Liver (tissue), 3 donors: Measurements from ENCODE around the gene CORO2B.

ENCODE experiments used
- TF ChIP-seq, protein P1 (sequence below): fragments of 150-350 bp; IDR thresholded peaks from 2 replicates; pipeline ENCODE4 v1.5.1; 2017; ENCODE audit warnings: improper control_type of control experiment, low read depth, low read length; ENCODE audit not compliant: missing input control
- TF ChIP-seq, protein P2 (sequence below): IDR thresholded peaks from 2 replicates; pipeline ENCODE4 v1.6.1; 2016; ENCODE audit warnings: antibody characterized with exemption, mild to moderate bottlenecking
- TF ChIP-seq, protein P3 (sequence below): IDR thresholded peaks from 2 replicates; pipeline ENCODE4 v1.6.1; 2016; ENCODE audit warnings: antibody characterized with exemption
- donor health status: healthy.
- donor health status: healthy.

DNA sequence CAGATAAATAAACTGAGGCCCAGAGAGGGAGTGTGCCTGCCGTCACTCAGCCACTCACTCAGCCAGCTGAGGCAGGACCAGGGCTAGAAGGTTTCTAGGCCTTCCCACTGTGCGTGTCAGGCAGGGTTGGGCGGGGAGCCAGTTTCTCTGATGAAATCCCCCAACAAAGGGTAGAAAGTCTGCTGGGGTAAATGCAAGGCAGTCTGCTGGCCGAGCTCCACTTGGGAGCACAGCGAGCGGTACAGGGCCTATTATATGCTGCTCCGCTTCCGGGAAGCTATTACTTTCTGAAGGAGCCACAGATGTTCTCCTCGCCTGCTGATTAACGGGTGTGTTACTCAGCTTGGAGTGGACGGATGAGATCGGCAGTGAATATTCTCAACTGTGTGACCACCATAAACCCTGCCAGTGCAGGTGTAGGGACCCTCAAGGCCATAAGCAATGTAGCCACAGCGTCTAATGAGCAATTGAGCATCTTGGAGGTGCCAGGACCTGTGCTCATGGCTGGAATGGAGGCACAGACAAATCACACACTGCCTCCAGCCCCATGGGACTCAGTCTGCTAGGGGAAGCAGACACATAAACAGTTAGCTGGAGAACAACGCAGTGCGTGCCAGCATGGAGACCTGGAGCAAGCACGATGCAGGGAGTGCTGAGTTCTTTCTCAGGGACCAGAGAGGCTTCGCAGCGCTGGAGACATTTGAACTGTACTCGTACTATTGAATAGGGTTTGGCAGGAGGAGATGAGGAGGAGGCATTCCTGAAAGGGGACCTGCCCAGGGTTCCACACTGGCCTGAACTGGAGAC lies 42.1 kb downstream of the CORO2B start:
- TF ChIP-seq, protein P1, sequence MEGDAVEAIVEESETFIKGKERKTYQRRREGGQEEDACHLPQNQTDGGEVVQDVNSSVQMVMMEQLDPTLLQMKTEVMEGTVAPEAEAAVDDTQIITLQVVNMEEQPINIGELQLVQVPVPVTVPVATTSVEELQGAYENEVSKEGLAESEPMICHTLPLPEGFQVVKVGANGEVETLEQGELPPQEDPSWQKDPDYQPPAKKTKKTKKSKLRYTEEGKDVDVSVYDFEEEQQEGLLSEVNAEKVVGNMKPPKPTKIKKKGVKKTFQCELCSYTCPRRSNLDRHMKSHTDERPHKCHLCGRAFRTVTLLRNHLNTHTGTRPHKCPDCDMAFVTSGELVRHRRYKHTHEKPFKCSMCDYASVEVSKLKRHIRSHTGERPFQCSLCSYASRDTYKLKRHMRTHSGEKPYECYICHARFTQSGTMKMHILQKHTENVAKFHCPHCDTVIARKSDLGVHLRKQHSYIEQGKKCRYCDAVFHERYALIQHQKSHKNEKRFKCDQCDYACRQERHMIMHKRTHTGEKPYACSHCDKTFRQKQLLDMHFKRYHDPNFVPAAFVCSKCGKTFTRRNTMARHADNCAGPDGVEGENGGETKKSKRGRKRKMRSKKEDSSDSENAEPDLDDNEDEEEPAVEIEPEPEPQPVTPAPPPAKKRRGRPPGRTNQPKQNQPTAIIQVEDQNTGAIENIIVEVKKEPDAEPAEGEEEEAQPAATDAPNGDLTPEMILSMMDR, result no peak
- TF ChIP-seq, protein P2, sequence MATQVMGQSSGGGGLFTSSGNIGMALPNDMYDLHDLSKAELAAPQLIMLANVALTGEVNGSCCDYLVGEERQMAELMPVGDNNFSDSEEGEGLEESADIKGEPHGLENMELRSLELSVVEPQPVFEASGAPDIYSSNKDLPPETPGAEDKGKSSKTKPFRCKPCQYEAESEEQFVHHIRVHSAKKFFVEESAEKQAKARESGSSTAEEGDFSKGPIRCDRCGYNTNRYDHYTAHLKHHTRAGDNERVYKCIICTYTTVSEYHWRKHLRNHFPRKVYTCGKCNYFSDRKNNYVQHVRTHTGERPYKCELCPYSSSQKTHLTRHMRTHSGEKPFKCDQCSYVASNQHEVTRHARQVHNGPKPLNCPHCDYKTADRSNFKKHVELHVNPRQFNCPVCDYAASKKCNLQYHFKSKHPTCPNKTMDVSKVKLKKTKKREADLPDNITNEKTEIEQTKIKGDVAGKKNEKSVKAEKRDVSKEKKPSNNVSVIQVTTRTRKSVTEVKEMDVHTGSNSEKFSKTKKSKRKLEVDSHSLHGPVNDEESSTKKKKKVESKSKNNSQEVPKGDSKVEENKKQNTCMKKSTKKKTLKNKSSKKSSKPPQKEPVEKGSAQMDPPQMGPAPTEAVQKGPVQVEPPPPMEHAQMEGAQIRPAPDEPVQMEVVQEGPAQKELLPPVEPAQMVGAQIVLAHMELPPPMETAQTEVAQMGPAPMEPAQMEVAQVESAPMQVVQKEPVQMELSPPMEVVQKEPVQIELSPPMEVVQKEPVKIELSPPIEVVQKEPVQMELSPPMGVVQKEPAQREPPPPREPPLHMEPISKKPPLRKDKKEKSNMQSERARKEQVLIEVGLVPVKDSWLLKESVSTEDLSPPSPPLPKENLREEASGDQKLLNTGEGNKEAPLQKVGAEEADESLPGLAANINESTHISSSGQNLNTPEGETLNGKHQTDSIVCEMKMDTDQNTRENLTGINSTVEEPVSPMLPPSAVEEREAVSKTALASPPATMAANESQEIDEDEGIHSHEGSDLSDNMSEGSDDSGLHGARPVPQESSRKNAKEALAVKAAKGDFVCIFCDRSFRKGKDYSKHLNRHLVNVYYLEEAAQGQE, result no peak
- TF ChIP-seq, protein P3, sequence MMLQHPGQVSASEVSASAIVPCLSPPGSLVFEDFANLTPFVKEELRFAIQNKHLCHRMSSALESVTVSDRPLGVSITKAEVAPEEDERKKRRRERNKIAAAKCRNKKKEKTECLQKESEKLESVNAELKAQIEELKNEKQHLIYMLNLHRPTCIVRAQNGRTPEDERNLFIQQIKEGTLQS, result no peak
